ENCODE results near the gene SEZ6L.

The SEZ6L gene

DNA sequence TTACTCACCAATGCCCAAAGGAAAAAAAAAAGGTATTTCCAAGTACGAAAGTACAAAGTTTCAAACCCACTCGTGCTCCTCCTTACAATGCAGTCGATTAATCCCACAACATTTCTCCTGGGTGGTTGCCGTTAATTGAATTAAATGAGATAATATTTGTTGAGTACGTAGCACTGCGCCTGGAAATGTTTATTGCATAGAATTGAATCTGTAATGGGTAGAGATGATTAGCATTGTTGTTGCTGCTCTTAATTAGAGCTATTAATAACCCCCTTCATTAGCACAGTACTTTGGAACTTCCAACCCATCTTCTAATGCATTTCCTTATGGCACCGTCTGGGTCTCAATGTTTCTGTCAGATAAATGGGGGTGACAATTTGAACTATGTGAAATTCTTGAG, 77.3 kb downstream of the SEZ6L start:
- no peak for DNase-seq

DNA sequence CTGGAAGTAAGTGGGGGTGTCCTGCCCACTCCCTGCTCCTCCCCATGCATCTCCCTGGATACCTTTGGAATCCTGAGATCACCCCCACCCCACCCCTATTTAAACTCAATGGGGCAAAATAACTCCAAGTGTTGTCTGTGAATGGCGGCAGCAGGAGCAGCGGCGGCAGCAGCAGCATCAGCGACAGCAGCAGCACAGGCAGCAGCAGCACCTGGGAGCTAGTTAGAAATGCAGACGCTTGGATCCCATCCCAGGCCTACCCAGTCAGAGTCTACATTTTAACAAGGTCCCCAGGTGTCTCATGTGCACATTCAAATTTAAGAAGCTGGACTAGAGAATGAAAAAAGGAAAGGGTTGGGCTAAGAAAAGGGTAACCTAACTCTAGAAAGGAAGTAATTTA, 82.6 kb downstream of the SEZ6L start:
- no peak for DNase-seq

DNA sequence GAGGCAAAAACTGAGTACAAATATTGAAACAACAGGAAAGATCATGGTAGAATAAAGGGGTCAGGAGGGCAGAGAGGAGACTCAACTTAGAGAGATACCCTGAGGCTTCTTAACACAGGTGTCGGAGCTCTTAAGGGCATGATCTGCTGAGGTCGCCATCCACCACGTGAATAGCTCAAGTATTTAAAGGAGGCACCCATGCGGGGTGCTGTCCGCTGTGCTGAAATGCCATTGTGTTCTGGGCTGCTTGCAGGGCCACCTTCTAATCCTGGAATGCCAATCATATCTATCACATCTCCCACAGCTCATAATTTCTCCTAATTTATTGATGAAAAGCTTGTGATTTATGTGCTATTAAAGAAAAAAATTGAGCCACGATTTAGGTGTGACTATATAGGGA, 90.2 kb downstream of the SEZ6L start:
- DNase-seq = no peak

DNA sequence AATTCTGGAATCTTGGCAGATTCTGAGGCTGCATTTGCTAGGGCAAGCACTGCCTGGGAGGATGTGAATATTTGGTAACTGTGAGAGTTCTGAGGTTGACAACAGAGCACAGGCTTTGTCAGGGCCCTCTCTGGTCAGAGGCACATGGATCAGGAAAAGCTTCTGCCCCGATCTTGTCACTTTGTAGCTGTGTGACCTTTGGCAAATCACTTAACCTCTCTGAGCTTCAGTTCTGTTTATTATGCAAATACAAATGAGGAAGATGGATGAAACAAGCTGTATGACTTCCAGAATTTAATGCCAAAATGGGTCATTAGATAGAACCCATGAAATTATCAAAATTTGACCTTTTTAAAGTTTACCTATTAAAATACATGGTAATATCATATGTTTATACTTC, 94.9 kb downstream of the SEZ6L start:
- DNase-seq = no peak

DNA sequence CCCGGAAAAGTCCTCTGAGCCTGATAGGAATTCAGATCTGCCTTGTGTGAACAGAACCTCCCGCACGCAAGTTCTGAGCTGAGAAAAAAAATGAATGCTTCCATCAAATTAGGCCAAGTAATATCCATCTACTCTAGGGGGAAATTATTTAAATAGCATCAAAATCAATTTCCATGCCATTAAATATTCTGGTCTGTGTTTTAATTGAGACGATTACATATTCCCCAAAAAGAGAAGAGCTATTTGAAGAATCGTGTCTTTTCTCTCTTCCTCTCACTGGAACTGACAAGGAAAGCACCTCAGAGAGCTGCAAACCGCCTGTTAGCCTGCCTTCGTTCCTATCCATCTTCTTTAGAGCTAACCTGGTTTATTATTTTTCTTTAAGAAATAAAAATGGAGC, 96.0 kb downstream of the SEZ6L start:
- no peak for DNase-seq

DNA sequence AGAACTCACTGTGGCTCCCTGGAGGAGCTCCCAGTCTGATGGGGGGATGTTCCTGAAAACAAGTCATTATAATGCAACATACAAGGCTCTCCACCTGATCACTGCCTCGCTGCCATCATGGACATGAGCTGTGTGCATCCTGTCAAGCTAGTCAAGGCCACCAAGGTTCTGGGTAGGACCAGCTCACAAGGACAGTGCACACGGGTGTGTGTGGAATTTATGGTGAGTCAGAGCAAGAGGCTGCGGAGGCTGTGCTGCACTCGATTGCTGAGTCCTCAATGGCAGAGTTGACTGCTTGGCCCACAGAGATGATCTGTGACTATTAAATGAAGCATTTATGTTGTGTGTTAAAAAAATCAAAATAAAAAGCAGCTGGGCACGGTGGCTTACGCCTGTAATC, 96.6 kb downstream of the SEZ6L start:
- DNase-seq = no peak

DNA sequence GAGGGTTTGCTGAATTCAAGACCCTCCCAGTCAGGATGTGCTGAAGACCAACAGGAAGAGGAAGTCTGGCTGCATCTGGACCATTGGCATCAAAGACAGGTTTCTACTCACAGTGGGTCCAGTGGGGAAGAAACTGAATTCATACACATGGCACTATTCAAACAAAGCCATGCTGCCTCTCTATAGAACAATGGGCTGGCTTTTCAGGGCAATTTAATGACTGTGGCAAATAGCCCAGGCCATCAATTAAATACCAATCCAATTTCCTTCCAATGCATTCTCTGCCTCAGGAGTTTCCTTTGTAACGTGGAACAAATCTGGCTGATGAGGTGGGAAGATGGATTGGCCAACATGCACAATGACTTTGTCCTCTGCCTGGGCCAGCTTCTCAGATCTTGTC, 98.6 kb downstream of the SEZ6L start:
- no peak for DNase-seq

DNA sequence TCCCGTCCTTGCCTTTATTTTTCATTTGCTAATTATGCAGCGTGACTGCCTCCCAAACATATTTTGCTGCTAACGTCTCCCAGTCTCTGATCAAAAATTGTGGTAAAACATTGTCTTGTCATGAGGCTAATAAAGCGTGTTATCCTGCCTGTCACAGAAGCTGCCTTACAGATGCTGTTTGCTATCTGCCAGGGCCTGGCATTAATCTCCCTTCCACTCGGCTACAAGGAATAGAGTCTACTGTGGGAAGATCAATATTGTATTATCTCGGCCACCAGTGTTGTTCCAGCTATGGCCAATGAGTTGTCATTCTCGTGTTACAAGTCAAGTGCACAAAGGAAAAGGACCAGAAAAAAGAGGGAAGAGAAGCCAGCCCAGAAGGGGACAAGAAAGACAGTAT, 100.3 kb downstream of the SEZ6L start:
- no peak for DNase-seq

DNA sequence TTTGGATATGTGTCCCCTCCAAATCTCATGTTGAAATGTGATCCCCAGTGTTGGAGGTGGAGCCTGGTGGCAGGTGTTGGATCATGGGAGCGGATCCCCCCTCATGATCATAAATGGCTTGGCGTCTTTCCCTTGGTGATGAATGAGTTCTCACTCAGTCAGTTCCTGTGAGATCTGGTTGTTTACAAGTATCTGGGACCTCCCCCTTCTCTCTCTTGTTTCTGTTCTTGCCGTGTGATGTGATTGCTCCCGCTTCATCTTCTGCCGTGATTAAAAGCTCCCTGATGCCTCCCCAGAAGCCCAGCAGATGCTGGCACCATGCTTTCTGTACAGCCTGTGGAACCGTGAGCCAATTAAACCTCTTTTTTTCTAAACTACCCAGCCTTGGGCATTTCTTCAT, 102.2 kb downstream of the SEZ6L start:
- DNase-seq = no peak

DNA sequence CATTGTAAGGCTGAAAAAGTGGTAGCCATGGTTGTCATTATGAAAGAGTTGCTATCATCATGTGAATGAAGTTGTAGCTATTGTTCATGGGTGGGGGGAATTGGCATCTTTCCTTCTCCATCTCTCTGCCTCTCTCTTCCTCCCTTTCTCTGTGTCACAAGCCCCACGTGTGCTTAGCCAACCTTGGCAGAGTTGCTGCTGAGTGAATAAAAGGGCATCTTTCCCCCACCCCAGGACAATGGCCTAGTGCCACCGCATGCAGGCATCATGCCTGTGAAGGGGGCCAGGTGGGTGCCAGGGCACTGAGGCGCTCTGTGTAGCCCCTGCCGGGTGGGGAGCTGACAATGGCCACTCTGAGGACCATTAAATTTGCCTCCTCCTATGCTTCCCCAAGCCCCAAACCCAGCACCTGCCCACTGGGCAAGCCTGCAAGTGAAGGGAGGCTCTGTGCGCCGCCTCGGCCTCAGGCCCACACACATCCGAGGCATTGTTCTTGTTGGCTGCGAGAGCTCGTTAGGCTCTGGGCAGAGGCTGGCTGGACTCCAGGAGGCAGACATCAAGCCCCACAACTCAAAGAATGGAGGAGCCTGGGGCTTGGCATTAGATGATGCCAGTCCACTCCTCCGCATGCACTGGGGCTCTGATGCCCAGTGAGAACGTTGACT, 103.9 kb downstream of the SEZ6L start:
- DNase-seq = no peak

DNA sequence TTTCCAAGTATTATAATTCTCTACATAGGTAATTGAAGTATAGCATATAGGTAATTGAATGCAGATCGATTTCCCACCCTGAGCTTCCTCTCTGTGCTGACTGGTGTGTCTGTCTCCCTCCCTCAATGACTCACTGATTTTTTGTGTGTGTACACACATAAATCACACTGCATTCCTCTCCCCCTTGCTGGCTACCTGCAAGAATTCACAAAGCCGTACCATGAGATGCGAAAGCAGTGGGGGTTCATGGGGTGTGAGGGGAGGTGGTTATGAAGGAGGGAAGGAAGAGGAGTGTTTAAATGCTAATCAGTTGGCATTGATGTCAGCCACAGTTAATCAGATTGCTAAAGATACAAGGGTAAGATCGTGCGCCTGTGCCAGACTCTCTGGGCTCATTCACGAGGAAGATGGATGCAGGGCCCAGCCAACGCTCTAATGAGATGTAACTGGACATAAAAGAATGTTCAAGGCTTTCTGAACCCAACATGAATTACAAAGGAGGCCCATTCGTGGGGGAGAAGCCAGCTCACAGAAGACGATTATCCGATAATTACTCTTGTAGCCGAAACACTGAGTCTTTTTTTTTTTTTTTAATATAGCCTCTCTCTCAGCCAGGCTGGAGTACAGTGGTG, 107.4 kb downstream of the SEZ6L start:
- no peak for DNase-seq

DNA sequence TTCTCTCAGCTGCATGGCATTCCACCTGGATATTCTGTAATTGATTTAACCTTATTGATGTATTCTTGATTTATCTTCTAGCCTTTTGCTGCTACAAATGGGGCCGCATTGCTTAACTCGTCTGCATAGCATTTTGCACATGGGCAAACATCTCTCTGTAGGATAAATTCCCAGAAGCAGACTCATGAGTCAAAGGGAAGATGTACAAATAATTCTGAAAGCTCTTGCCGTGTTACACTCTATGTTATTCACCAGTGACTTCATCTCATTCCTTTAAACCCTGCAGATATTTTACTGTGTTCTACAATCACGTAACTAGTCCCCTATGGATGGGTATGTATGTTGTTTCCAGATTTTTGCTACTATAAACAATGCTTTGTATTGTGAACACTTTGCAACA, 112.7 kb downstream of the SEZ6L start:
- DNase-seq = no peak

DNA sequence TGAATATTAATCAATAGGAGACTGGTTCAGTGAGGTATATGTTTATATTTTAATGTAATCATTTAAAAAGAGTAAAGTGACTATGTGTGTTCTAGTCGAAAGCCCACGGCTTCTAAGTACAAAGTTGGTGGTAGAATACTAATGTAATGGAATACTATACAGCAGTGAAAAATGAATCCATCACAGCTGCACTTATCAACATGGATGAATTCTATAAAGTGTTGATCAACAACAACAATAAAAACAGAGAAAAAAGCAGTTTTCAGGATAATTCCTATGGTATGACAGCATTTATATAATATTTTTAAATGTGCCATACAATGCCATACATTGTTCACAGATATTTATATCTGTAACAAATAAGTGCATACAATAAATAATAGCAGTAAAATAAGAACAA, 114.1 kb downstream of the SEZ6L start:
- DNase-seq = no peak

DNA sequence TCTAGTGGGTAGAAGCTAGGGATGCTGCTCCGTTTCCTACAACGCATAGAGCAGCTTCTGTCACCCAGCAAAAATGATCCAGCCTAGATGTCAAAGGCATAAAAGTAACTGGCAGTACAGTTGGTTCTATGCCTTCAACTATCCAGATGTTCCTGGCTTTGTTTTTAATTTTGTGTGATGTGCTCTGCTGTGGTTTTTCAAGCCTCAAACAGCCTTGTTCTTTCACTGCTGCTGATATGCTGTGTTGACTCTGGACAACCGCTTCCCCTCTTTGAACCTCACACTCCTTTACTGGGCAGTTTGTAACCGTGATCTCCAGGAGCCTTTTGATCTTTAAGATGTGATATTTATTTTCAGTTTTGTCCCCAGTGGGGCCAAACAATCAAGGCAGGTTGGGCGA, 116.4 kb downstream of the SEZ6L start:
- no peak for DNase-seq

DNA sequence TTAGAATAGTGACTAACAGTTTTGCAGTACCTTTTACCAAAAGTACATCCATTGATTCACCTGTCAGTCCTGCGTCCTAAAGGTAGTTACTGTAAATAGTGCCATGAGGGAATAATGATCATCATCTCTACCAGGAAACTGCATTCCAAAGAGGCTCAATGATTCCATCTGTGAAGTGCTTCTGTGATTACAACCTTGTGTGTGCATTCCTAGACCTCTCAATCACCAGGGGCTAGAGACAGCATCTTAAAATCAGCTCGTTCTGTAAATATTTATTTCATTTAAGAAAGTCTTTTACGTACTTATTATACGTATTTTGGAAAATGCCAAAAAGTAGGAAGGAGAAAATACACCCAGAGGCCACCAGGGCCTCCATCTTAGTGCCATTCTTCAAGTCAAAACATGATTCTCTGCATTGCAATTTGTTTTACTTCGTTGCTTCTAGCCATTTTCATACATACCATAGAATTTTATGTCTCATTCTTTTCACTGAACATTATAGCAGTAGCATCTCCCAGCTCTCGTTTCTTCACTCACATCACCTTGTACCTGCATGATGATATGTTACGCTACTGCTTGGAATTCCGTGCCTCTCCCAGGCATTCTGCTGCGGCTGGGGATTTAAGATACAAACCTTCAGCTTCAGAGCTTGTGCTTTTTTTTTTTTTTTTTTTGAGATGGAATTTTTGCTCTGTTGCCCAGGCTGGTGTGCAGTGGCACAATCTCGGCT, 117.0 kb downstream of the SEZ6L start:
- DNase-seq = no peak

DNA sequence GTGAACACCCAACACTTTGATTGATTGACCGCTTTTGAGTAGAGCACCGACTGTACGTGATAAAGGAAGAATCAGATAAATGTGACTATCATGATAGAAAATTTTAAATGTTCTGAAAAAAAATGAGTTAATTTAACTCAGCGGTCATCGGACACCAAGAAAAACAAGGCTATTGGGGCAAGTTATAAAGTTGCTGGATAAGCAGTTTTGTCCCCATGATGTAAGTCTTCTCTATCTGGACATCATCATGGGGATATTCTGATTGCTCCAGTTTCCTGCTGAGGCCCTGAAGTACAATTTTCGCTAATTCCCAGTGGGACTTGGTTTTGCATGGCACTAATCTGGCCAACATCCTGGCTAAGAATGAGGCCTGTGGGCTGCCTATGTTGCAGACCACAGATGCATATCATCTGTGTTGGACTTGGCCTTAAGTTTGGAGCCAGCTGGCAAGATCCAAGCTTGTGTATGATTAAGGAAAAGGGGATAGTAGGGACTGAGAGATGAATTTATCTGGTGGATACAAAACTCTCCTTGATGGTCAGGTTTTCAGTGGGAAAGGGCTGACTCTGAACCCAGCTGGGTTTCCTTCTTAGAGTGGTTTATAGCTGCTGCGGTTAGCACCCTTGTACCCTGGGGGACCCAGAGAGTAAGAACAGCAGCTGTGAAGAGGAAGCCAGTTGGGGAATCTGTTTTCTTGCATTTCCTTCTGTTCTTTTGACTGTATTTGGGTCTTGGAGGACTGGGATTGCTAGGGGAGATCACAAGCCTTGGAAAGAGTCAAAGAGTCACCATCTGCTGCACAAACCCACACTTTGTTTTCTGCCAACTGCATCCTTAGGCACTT, 118.3 kb downstream of the SEZ6L start:
- no peak for DNase-seq

DNA sequence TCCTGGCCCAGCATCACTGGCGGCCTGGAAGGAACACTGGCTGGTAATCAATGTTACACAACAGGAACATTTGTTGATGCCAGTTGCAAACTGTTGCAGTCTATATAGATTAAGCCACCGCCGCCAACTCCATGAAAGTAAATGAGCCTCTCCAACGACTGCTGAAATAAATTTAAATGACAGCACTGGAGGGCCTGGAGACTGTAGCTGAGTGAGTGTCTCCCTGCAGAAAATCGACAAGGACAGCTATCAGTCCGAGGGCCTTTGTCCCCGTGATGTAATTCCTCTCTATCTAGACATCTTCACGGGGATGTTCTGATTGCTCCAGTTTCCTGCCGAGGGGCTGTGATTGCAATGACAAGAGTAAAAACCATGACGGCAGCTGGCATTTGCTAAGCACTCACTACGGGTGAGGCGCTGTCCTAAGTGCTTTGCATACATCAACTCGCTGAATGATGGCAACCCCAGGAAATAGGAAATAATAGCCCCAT, 120.4 kb downstream of the SEZ6L start:
- no peak for DNase-seq

DNA sequence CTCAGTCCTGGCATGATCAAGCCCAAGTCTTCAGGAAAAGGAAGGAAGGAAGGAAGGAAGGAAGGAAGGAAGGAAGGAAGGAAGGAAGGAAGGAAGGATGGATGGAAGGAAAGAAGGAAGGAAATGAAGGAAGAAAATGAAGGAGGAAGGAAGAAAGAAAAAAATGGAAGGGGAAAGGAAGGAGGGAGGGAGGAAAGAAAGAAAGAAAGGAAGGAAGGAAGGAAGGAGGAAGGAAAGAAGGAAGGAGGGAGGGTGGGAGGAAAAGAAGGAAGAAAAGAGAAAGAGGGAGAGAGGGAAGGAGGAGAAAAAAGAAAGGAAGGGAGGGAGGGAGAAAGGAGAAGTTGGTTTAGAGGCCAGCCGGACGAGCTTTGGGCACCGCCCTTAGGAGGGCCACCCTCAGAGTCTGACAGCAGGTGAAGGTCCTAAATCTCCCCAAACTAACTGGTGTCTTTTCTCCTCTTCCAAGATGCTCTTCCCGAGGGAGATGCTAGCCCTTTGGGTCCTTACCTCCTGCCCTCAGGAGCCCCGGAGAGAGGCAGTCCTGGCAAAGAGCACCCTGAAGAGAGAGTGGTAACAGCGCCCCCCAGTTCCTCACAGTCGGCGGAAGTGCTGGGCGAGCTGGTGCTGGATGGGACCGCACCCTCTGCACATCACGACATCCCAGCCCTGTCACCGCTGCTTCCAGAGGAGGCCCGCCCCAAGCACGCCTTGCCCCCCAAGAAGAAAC, 122.8 kb downstream of the SEZ6L start:
- DNase-seq = no peak

DNA sequence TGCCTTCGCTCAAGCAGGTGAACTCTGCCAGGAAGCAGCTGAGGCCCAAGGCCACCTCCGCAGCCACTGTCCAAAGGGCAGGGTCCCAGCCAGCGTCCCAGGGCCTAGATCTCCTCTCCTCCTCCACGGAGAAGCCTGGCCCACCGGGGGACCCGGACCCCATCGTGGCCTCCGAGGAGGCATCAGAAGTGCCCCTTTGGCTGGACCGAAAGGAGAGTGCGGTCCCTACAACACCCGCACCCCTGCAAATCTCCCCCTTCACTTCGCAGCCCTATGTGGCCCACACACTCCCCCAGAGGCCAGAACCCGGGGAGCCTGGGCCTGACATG, 123.4 kb downstream of the SEZ6L start:
- no peak for DNase-seq

DNA sequence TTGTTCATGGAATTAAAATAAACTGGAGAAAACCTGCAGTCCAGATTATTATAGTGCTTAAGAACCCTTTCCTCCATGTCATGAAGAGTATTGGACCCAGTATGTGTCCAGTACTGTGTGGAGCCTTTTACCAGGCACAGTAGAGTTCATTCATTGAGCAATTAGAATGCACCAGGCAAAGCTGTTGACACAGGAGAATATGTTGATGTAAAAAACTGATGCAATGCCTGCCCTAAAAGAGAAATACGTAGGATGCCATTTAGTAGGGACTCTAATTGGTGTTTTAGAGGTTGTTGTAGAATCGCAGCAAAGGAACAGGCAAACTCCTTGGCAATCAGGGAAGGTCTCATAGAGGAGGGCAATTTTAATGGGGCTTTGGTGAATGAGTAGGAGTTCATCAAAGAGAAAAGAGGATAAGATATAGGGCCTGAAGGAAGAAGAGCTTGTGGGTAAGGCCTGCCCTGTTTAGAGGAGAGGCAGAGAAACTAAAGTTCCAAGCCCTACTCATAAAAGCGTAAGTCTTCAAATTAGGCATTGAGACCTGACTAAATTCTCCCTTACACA, 126.4 kb downstream of the SEZ6L start:
- DNase-seq = no peak

DNA sequence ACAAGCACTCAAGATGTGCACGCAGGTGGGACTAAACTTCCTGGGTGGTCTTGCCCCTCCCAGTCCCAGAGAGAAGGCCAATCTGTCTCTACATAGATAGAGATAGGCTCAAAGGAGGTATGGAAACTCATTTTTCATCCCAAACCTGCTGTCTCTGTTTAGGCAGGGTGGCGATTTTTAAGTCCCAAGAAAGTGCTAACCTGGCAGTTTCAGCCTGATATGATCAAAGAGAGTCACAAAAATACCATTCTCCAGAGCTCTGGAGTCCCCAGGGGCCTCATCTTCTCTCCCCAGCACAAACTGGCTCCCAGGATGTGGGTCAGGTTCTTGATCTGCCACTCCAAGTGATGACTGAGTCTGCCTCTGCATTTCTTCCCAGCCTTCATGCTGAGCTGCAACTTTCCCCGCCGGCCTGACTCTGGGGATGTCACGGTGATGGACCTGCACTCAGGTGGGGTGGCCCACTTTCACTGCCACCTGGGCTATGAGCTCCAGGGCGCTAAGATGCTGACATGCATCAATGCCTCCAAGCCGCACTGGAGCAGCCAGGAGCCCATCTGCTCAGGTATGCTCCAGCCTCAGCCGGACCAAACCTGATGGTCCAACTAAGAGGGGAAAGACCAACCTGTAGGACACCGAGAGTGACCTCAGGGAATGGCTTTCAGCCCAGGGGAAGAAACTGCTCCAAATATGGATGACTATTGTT, 129.5 kb downstream of the SEZ6L start:
- DNase-seq = no peak

DNA sequence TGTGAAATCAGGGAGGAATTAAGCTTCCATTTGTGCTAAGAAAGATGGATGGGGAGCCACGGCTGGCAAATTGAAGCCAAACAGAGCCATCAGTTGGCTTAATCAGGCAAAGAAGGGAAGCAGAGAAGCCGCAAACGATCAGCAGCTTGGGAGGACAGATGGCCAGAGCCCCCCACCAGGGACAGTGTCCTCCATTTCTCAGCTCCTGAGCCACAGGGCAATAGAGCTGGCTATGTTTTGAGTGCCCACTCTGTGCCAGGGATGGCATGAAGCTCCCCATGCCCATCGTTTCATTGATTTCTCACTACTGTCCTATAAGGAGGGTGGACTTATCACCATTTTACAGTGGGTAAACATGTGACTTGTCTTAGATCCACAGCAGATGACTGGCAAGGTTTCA, 133.5 kb downstream of the SEZ6L start:
- no peak for DNase-seq
